Amniotic epithelial cell (primary cell): ENCODE measurements around the gene EDNRA.

Experiments used
- DNase-seq: peaks from one replicate; pipeline ENCODE4 v3.0.0-alpha.2; 2010; ENCODE audit warnings: low read depth

The EDNRA gene

GRCh38 chr4:147498031-147498660, 17.2 kb downstream of the EDNRA start:
- peak; percentile 91 for DNase-seq

GRCh38 chr4:147508346-147508745, 27.4 kb downstream of the EDNRA start:
- DNase-seq, result no peak

- no peak for DNase-seq
These were observed 28.5 kb downstream of the EDNRA start for GRCh38 chr4:147509386-147509785.

GRCh38 chr4:147510962-147511668, 30.2 kb downstream of the EDNRA start:
- DNase-seq, result peak; percentile 60

- DNase-seq, result no peak
These were observed 32.2 kb downstream of the EDNRA start for GRCh38 chr4:147513091-147513490.

GRCh38 chr4:147513952-147514351, 33.1 kb downstream of the EDNRA start:
- no peak for DNase-seq

- DNase-seq, result no peak
These were observed 34.5 kb downstream of the EDNRA start for GRCh38 chr4:147515220-147515936.

GRCh38 chr4:147516133-147516532, 35.2 kb downstream of the EDNRA start:
- DNase-seq, result no peak

GRCh38 chr4:147518086-147518485, 37.2 kb downstream of the EDNRA start:
- peak; percentile 38 for DNase-seq

- DNase-seq, result peak; percentile 78
These were observed 38.2 kb downstream of the EDNRA start for GRCh38 chr4:147518846-147519767.

- DNase-seq, result no peak
These were observed 43.7 kb downstream of the EDNRA start for GRCh38 chr4:147524601-147525000.

GRCh38 chr4:147525494-147526271, 44.8 kb downstream of the EDNRA start:
- DNase-seq, result no peak

- DNase-seq, result no peak
These were observed 45.4 kb downstream of the EDNRA start for GRCh38 chr4:147526272-147526654.

- no peak for DNase-seq
These were observed 47.2 kb downstream of the EDNRA start for GRCh38 chr4:147528054-147528453.

- no peak for DNase-seq
These were observed 49.2 kb downstream of the EDNRA start for GRCh38 chr4:147530134-147530533.

GRCh38 chr4:147530723-147531122, 49.8 kb downstream of the EDNRA start:
- peak; percentile 63 for DNase-seq

- DNase-seq, result no peak
These were observed 52.0 kb downstream of the EDNRA start for GRCh38 chr4:147532896-147533295.

- DNase-seq, result no peak
These were observed 52.4 kb downstream of the EDNRA start for GRCh38 chr4:147533331-147533730.

- DNase-seq, result no peak
These were observed 54.2 kb downstream of the EDNRA start for GRCh38 chr4:147535124-147535523.

GRCh38 chr4:147538711-147539110, 57.8 kb downstream of the EDNRA start:
- no peak for DNase-seq

- no peak for DNase-seq
These were observed 59.1 kb downstream of the EDNRA start for GRCh38 chr4:147539959-147540358.
